ENCODE data around the gene CHD6. TPM values are rescaled to one million over a fixed set of nuclear protein-coding genes. Genes with fewer than 3 reads are reported as not detected.

Gene CHD6
- total RNA-seq, 1 experiment from 2014 or later = 26.6 TPM

DNA sequence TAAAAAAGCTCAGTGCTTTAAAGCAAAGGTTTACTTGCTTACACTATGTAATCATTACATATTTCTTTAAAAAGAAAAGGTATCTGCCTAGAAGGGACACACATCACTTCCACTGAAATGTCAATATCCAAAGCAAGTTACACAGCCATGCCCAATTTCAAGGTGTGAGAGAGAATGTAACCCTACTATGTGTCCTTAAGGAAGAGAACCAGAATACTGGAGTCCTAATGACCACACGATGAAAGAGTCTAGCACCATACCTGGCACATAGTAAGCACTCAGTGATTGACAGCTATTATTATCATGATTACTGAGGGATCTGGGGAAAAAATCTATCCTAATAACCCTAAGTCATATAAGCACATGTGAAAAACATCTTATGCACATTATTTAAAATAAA is 10.4 kb downstream of the CHD6 start:
- no peak for ATAC-seq
- DNase-seq (ENCODE audit: low read depth, low spot score) = no peak
- Histone ChIP-seq H3K4me1 (ENCODE audit: control insufficient read depth in 1 of 2, insufficient read depth in 2 of 2, low read length in 2 of 2) (no peaks in the 10 kb centered on the region), H2AFZ (ENCODE audit: low read depth, low read length, poor library complexity, severe bottlenecking) (no peak overlapping the region), H3K79me2 (ENCODE audit: insufficient read depth, low read length) (peaks cover 38% of the 10 kb centered on the region), H3K4me3 (replicated peaks in 1 of 2; ENCODE audit: low read depth in 1 of 2, low read length in 2 of 2) (no peak overlapping the region), H3K27ac (ENCODE audit: low read depth, low read length) (no peak overlapping the region), H3K27me3 (ENCODE audit: insufficient read depth, low read length) (no peaks in the 10 kb centered on the region), H4K20me1 (ENCODE audit: insufficient read depth) (no peaks in the 10 kb centered on the region; the same call in 1 of the 2 replicates), H3K9ac (ENCODE audit: low read length) (no peak overlapping the region), H3K36me3 (ENCODE audit: control insufficient read depth in 1 of 2, insufficient read depth in 2 of 2, low read length in 2 of 2) (no peaks in the 10 kb centered on the region), H3K9me3 (ENCODE audit: control insufficient read depth in 1 of 2, insufficient read depth in 1 of 2, low read depth in 1 of 2, low read length in 2 of 2) (no peaks in the 10 kb centered on the region), H3K4me2 (ENCODE audit: low read length) (no peak overlapping the region), H3K9me2 (ENCODE audit: insufficient read depth) (no peaks in the 10 kb centered on the region)
- no TSS peak for BruUV-seq (replicated peaks)
- ChIA-PET RAD21 (ENCODE audit: low non-redundant PET in 1 of 2, low total read pairs in 2 of 2, uncharacterized antibody in 2 of 2, unreplicated experiment in 2 of 2) (no interaction called here), POLR2A (no interaction called here), CTCF (no interaction called here)
- no peak for TF ChIP-seq ELF1 (IDR thresholded peaks at IDR 0.05; ENCODE audit: borderline replicate concordance, low read depth)
- TF ChIP-seq, protein P1, sequence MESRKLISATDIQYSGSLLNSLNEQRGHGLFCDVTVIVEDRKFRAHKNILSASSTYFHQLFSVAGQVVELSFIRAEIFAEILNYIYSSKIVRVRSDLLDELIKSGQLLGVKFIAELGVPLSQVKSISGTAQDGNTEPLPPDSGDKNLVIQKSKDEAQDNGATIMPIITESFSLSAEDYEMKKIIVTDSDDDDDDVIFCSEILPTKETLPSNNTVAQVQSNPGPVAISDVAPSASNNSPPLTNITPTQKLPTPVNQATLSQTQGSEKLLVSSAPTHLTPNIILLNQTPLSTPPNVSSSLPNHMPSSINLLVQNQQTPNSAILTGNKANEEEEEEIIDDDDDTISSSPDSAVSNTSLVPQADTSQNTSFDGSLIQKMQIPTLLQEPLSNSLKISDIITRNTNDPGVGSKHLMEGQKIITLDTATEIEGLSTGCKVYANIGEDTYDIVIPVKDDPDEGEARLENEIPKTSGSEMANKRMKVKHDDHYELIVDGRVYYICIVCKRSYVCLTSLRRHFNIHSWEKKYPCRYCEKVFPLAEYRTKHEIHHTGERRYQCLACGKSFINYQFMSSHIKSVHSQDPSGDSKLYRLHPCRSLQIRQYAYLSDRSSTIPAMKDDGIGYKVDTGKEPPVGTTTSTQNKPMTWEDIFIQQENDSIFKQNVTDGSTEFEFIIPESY (IDR thresholded peaks at IDR 0.05; ENCODE audit: extremely low read depth, insufficient replicate concordance, low read length) = no peak
- TF ChIP-seq, protein P2, sequence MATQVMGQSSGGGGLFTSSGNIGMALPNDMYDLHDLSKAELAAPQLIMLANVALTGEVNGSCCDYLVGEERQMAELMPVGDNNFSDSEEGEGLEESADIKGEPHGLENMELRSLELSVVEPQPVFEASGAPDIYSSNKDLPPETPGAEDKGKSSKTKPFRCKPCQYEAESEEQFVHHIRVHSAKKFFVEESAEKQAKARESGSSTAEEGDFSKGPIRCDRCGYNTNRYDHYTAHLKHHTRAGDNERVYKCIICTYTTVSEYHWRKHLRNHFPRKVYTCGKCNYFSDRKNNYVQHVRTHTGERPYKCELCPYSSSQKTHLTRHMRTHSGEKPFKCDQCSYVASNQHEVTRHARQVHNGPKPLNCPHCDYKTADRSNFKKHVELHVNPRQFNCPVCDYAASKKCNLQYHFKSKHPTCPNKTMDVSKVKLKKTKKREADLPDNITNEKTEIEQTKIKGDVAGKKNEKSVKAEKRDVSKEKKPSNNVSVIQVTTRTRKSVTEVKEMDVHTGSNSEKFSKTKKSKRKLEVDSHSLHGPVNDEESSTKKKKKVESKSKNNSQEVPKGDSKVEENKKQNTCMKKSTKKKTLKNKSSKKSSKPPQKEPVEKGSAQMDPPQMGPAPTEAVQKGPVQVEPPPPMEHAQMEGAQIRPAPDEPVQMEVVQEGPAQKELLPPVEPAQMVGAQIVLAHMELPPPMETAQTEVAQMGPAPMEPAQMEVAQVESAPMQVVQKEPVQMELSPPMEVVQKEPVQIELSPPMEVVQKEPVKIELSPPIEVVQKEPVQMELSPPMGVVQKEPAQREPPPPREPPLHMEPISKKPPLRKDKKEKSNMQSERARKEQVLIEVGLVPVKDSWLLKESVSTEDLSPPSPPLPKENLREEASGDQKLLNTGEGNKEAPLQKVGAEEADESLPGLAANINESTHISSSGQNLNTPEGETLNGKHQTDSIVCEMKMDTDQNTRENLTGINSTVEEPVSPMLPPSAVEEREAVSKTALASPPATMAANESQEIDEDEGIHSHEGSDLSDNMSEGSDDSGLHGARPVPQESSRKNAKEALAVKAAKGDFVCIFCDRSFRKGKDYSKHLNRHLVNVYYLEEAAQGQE (IDR thresholded peaks at IDR 0.05; ENCODE audit: low read depth) = no peak
- TF ChIP-seq POLR2AphosphoS5 (IDR thresholded peaks at IDR 0.05; ENCODE audit: low read depth, low read length) = no peak
- TF ChIP-seq FOSL1 (IDR thresholded peaks at IDR 0.05; ENCODE audit: low read depth) = no peak
- intact Hi-C loops (cut with micrococcal nuclease) = no loop called here

Data from HCT116 (cell line).